ENCODE results near the gene TRH. TPM values are rescaled to one million over a fixed set of nuclear protein-coding genes. Genes with fewer than 3 reads are reported as not detected.

TRH gene, protein sequence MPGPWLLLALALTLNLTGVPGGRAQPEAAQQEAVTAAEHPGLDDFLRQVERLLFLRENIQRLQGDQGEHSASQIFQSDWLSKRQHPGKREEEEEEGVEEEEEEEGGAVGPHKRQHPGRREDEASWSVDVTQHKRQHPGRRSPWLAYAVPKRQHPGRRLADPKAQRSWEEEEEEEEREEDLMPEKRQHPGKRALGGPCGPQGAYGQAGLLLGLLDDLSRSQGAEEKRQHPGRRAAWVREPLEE
- not detected in 2 replicates for total RNA-seq (2011; cell fraction: chromatin; rRNA removed; ENCODE audit: low replicate concordance)
- total RNA-seq (2011; cell fraction: nucleolus; rRNA removed): not detected in 2 replicates
- not detected in 2 replicates for total RNA-seq (2011; cell fraction: nucleoplasm; rRNA removed)
- not detected in 2 replicates for total RNA-seq (2014; rRNA removed)
- total RNA-seq (2014; rRNA removed; fragmentation: Illumina TruSeq; extraction: Trizol): not detected in 2 replicates
- not detected in 2 replicates for total RNA-seq (2015; rRNA removed; fragmentation: Illumina TruSeq; extraction: Trizol)
- total RNA-seq (2021): not detected in 2 replicates
- polyA plus RNA-seq (2011; rRNA removed): not detected in 2 replicates
- polyA plus RNA-seq (2011; cell fraction: cytosol; rRNA removed): not detected in 2 replicates
- polyA plus RNA-seq (2011; cell fraction: nucleus; rRNA removed): not detected in 2 replicates
- not detected in 2 replicates for polyA plus RNA-seq (2012)
- not detected in 2 replicates for polyA plus RNA-seq (2014; fragmentation: Illumina TruSeq; extraction: Trizol)
- not detected for polyA plus RNA-seq (2014; fragmentation: Nextera tagmentation; extraction: Ambion mirVana)
- polyA plus RNA-seq (2014; rRNA removed): not detected in 2 replicates
- polyA minus RNA-seq (2011; rRNA and poly(A)+ RNA removed): not detected in 2 replicates
- not detected in 2 replicates for polyA minus RNA-seq (2011; cell fraction: cytosol; rRNA and poly(A)+ RNA removed)
- not detected in 2 replicates for polyA minus RNA-seq (2011; cell fraction: nucleus; rRNA and poly(A)+ RNA removed)
- Bru-seq, nascent RNA: not detected
- BruChase-seq, experiment 1, labeled RNA remaining after a 2-hour chase: not detected
- not detected for BruChase-seq, experiment 2, labeled RNA remaining after a 6-hour chase
- long read RNA-seq, experiment 1: 0 reads
- long read RNA-seq, experiment 2: 0 reads
- long read RNA-seq, experiment 3: 0 reads

DNA sequence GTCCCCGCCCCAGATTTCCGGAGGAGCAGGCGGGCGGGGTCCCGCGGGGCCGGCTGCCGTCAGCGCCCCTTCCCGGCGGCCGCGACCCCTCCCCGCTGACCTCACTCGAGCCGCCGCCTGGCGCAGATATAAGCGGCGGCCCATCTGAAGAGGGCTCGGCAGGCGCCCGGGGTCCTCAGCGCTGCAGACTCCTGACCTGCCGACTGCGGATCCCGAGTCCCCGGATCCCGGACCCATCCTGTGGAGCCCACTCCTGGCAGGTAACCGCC lies at the start of gene TRH:
Gene TRH, plus strand, starts transcription at position 157 of the 269 bp plus-strand sequence. CDS start 1,097 bp downstream, outside the sequence.
- intact Hi-C loops (cut with micrococcal nuclease): no loop called here
- Histone ChIP-seq H3K4me3 (no peak within 1 kb of the TSS), H3K4me1 (replicated peaks in 1 of 2; ENCODE audit: control insufficient read depth in 2 of 2, insufficient read depth in 2 of 2, low read length in 2 of 2) (peaks cover 0 to 11% of the 10 kb centered on the region in 2 experiments; a peak in 2 of 5 replicates), H4K20me1 (replicated peaks; ENCODE audit: control insufficient read depth, insufficient read depth, low read length) (no peaks in the 10 kb centered on the region), H3K4me2 (ENCODE audit: insufficient read depth, low read length) (no peak within 1 kb of the TSS), H3K27me3 (ENCODE audit: control insufficient read depth in 2 of 2, insufficient read depth in 2 of 2, low read length in 2 of 2) (peaks cover 11 to 48% of the 10 kb centered on the region in 2 experiments; a peak in 4 of 5 replicates), H3K9ac (ENCODE audit: insufficient read depth in 1 of 2, low read depth in 2 of 2, low read length in 2 of 2) (no peak within 1 kb of the TSS), H3K36me3 (ENCODE audit: control insufficient read depth, insufficient read depth, low read length) (no peaks in the 10 kb centered on the region), H3K79me2 (ENCODE audit: control insufficient read depth, insufficient read depth, low read length) (no peaks in the 10 kb centered on the region), H3K9me1 (ENCODE audit: control insufficient read depth, insufficient read depth, low read length) (no peaks in the 10 kb centered on the region), H3K27ac (ENCODE audit: extremely low read depth, low read depth, low read length) (no peak within 1 kb of the TSS), H2AFZ (ENCODE audit: low read depth, low read length) (no peak within 1 kb of the TSS), H3K9me3 (replicated peaks; ENCODE audit: control insufficient read depth, insufficient read depth, low read depth, low read length) (no peaks in the 10 kb centered on the region)
- in situ Hi-C loops (cut with MboI): no loop called here
- FAIRE-seq (no peak), ATAC-seq (no peak), DNase-seq (ENCODE audit: extremely low read depth in 1 of 4, low spot score in 3 of 4) (no peak)
- ChIA-PET CTCF (ENCODE audit: low intra/inter-chr PET ratio) (no interaction called here), POLR2A (no interaction called here)
- 19% methylated on average over 7 of the region's 30 CpGs for WGBS (ENCODE audit: insufficient coverage, low coverage, missing lambda C conversion rate)
- no TSS peak for BruUV-seq (replicated peaks)
- TF ChIP-seq ZNF408 (CRISPR knock-in tag; IDR thresholded peaks at IDR 0.05; ENCODE audit: low read depth): no peak
- no peak for TF ChIP-seq KAT2B (IDR thresholded peaks at IDR 0.05; ENCODE audit: low read depth, low read length)
- TF ChIP-seq POLR2G (IDR thresholded peaks at IDR 0.05; ENCODE audit: low read depth, low read length): no peak
- TF ChIP-seq, protein P1, sequence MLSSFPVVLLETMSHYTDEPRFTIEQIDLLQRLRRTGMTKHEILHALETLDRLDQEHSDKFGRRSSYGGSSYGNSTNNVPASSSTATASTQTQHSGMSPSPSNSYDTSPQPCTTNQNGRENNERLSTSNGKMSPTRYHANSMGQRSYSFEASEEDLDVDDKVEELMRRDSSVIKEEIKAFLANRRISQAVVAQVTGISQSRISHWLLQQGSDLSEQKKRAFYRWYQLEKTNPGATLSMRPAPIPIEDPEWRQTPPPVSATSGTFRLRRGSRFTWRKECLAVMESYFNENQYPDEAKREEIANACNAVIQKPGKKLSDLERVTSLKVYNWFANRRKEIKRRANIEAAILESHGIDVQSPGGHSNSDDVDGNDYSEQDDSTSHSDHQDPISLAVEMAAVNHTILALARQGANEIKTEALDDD (IDR thresholded peaks at IDR 0.05): no peak
- TF ChIP-seq MBD2 (IDR thresholded peaks at IDR 0.05; ENCODE audit: borderline replicate concordance, low read depth): no peak
- TF ChIP-seq MTA1 (IDR thresholded peaks at IDR 0.05; ENCODE audit: borderline replicate concordance): no peak
- no peak for TF ChIP-seq ZNF124 (CRISPR knock-in tag; IDR thresholded peaks at IDR 0.05)
- no peak for TF ChIP-seq SMARCA5 (IDR thresholded peaks at IDR 0.05)
- TF ChIP-seq ZNF384 (IDR thresholded peaks at IDR 0.05; ENCODE audit: low read depth, low read length): no peak
- no peak for TF ChIP-seq ZNF277 (CRISPR knock-in tag; IDR thresholded peaks at IDR 0.05; ENCODE audit: borderline replicate concordance)
- no peak for TF ChIP-seq NKRF (IDR thresholded peaks at IDR 0.05; ENCODE audit: borderline replicate concordance)
- no peak for TF ChIP-seq SMAD4 (CRISPR knock-in tag; conservative IDR thresholded peaks at IDR 0.05)
- no peak for TF ChIP-seq PURB (CRISPR knock-in tag; IDR thresholded peaks at IDR 0.05; ENCODE audit: low read depth)
- TF ChIP-seq MAFF (IDR thresholded peaks at IDR 0.05; ENCODE audit: low read length): no peak
- no peak for TF ChIP-seq ZBTB43 (CRISPR knock-in tag; IDR thresholded peaks at IDR 0.05)

Data from K562 (cell line).